A549 (cell line): ENCODE measurements around the gene FGFR2.

Source experiments
- BHLHE40 ChIP-seq: IDR thresholded peaks from 2 replicates; pipeline ENCODE4 v1.6.1; 2012; ENCODE audit warnings: low read depth, low read length, inconsistent platforms
- CEBPB ChIP-seq, 2 experiments: fragments of >200 bp in 1 of 2; sonication (Bioruptor Twin) in 1 of 2; formaldehyde crosslinking in 1 of 2; IDR thresholded peaks; 2 replicates each; pipeline ENCODE4 v1.6.1; 2012 to 2016
- CHD4 ChIP-seq: fragments of 200-600 bp; sonication (generic); IDR thresholded peaks from 2 replicates; pipeline ENCODE4 v1.6.1; 2016; ENCODE audit warnings: antibody characterized with exemption, mild to moderate bottlenecking, borderline replicate concordance
- CTCF ChIP-seq: fragments of >200 bp; sonication (Bioruptor Twin); formaldehyde crosslinking; IDR thresholded peaks from 3 replicates; pipeline ENCODE4 v1.5.1; 2016
- ELK1 ChIP-seq: fragments of 150-350 bp; IDR thresholded peaks from 2 replicates; pipeline ENCODE4 v1.6.1; 2014; ENCODE audit warnings: low read depth, mild to moderate bottlenecking, low read length
- EP300 ChIP-seq, 2 experiments: fragments of >200 bp; sonication (Bioruptor Twin); formaldehyde crosslinking; IDR thresholded peaks; 2 replicates in 1 of 2; 3 replicates in 1 of 2; pipeline ENCODE4 v1.6.1; 2016 to 2017
- HDAC2 ChIP-seq: fragments of 200-600 bp; sonication (generic); IDR thresholded peaks from 2 replicates; pipeline ENCODE4 v1.6.1; 2016
- HMGXB4 ChIP-seq: fragments of 250-450 bp; sonication (Bioruptor Pico); IDR thresholded peaks from 2 replicates; pipeline ENCODE4 v1.5.0; 2021; ENCODE audit warnings: mild to moderate bottlenecking, moderate library complexity, borderline replicate concordance
- KDM5A ChIP-seq: fragments of 200-600 bp; sonication (generic); IDR thresholded peaks from 2 replicates; pipeline ENCODE4 v1.6.1; 2016; ENCODE audit warnings: antibody characterized with exemption, mild to moderate bottlenecking
- MAX ChIP-seq: IDR thresholded peaks from 2 replicates; pipeline ENCODE4 v1.6.1; 2012
- PBX3 ChIP-seq: IDR thresholded peaks from 2 replicates; pipeline ENCODE4 v1.6.1; 2012
- REST ChIP-seq: fragments of 200-600 bp; sonication (generic); IDR thresholded peaks from 2 replicates; pipeline ENCODE4 v1.6.1; 2016; ENCODE audit warnings: antibody characterized with exemption, mild to moderate bottlenecking, moderate library complexity
- RFX5 ChIP-seq: fragments of 450-650 bp; IDR thresholded peaks from 2 replicates; pipeline ENCODE4 v1.7.1; 2014; ENCODE audit warnings: antibody characterized with exemption, mild to moderate bottlenecking, moderate library complexity
- SREBF2 ChIP-seq: fragments of 450-650 bp; IDR thresholded peaks from 2 replicates; pipeline ENCODE4 v1.6.1; 2014; ENCODE audit warnings: mild to moderate bottlenecking, moderate library complexity

GRCh38 chr10:121460733-121461132, 137.5 kb downstream of the FGFR2 start:
- no peak for TF ChIP-seq CTCF
- TF ChIP-seq HMGXB4: no peak
- no peak for TF ChIP-seq REST
- no peak for TF ChIP-seq CEBPB (IDR thresholded peaks at IDR 0.05)
- no peak for TF ChIP-seq RFX5
- TF ChIP-seq PBX3: no peak
- TF ChIP-seq ELK1: no peak
- no peak for TF ChIP-seq BHLHE40
- no peak for TF ChIP-seq MAX
- TF ChIP-seq HDAC2: no peak
- TF ChIP-seq EP300 (IDR thresholded peaks at IDR 0.05): no peak
- no peak for TF ChIP-seq SREBF2
- TF ChIP-seq CHD4: no peak
- no peak for TF ChIP-seq KDM5A
